KMS-11 (cell line): ENCODE results near the gene SNRPD1.

Experiments
- H2AFZ ChIP-seq: fragments of 200-600 bp; sonication (generic); 2 replicates; pipeline ENCODE4 v1.6.1; 2016; ENCODE audit warnings: antibody characterized with exemption, mixed run types, low read depth
- H3K27ac ChIP-seq: fragments of 200-600 bp; sonication (generic); 2 replicates; pipeline ENCODE4 v1.6.1; 2016; ENCODE audit warnings: mild to moderate bottlenecking, mixed run types
- H3K27me3 ChIP-seq: fragments of 200-600 bp; sonication (generic); 2 replicates; pipeline ENCODE4 v1.6.1; 2017; ENCODE audit warnings: mild to moderate bottlenecking, low read depth, mixed run types, moderate library complexity; ENCODE audit not compliant: insufficient read depth
- H3K36me3 ChIP-seq: fragments of 200-600 bp; sonication (generic); 2 replicates; pipeline ENCODE4 v1.6.1; 2017; ENCODE audit warnings: mild to moderate bottlenecking, mixed run types; ENCODE audit not compliant: insufficient read depth
- H3K4me1 ChIP-seq: fragments of 200-600 bp; sonication (generic); 2 replicates; pipeline ENCODE4 v1.6.1; 2016; ENCODE audit warnings: mild to moderate bottlenecking, low read depth, mixed run types; ENCODE audit not compliant: poor library complexity, severe bottlenecking
- H3K4me2 ChIP-seq: fragments of 200-600 bp; sonication (generic); 2 replicates; pipeline ENCODE4 v1.7.0; 2016; ENCODE audit warnings: mild to moderate bottlenecking, mixed run types
- H3K4me3 ChIP-seq: fragments of 200-600 bp; sonication (generic); IDR thresholded peaks from 2 replicates; pipeline ENCODE4 v1.6.1; 2017; ENCODE audit warnings: low read depth, low read length, mixed read lengths; ENCODE audit not compliant: insufficient read depth
- H3K79me2 ChIP-seq: fragments of 200-600 bp; sonication (generic); 2 replicates; pipeline ENCODE4 v1.6.1; 2016; ENCODE audit warnings: low read depth, mixed run types; ENCODE audit not compliant: insufficient read depth
- H3K9ac ChIP-seq: fragments of 200-600 bp; sonication (generic); 2 replicates; pipeline ENCODE4 v1.6.1; 2016; ENCODE audit warnings: mild to moderate bottlenecking, mixed run types
- H4K20me1 ChIP-seq: fragments of 200-600 bp; sonication (generic); 2 replicates; pipeline ENCODE4 v1.6.1; 2016; ENCODE audit warnings: mild to moderate bottlenecking, mixed run types; ENCODE audit not compliant: insufficient read depth
- TF ChIP-seq, protein P1 (sequence below): fragments of 200-600 bp; sonication (generic); conservative IDR thresholded peaks from 2 replicates; pipeline ENCODE4 v1.6.1; 2017; ENCODE audit warnings: low read depth, mild to moderate bottlenecking, antibody characterized with exemption, low read length, moderate library complexity, mixed read lengths

SNRPD1 gene

DNA sequence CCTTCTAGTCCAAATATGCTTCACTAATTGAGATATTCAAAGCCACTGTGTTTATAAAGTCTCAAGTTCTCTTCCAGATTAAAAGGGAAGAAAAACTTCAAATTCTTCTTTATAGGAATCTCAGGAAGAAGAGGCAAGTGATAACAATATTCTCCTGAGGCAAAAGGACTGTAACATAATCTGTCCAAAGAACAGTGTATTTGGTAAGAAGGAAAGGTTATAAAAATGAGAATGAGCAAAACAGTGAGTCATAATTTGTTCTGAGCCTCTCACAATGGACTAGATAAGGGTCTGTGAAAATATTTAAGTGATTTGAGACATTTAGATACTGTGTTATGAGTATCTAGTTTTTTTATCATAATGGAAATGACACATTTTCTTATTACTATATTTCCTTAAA lies 44.3 kb downstream of the SNRPD1 start:
- Histone ChIP-seq H3K4me1 (peaks cover 46% of the 10 kb centered on the region), H3K27me3 (no peaks in the 10 kb centered on the region), H2AFZ (no peak overlapping the region), H3K27ac (no peak overlapping the region), H3K4me3 (no peak overlapping the region), H3K79me2 (no peaks in the 10 kb centered on the region), H4K20me1 (no peaks in the 10 kb centered on the region), H3K9ac (no peak overlapping the region), H3K36me3 (no peaks in the 10 kb centered on the region), H3K4me2 (no peak overlapping the region)
- TF ChIP-seq, protein P1, sequence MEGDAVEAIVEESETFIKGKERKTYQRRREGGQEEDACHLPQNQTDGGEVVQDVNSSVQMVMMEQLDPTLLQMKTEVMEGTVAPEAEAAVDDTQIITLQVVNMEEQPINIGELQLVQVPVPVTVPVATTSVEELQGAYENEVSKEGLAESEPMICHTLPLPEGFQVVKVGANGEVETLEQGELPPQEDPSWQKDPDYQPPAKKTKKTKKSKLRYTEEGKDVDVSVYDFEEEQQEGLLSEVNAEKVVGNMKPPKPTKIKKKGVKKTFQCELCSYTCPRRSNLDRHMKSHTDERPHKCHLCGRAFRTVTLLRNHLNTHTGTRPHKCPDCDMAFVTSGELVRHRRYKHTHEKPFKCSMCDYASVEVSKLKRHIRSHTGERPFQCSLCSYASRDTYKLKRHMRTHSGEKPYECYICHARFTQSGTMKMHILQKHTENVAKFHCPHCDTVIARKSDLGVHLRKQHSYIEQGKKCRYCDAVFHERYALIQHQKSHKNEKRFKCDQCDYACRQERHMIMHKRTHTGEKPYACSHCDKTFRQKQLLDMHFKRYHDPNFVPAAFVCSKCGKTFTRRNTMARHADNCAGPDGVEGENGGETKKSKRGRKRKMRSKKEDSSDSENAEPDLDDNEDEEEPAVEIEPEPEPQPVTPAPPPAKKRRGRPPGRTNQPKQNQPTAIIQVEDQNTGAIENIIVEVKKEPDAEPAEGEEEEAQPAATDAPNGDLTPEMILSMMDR = no peak

DNA sequence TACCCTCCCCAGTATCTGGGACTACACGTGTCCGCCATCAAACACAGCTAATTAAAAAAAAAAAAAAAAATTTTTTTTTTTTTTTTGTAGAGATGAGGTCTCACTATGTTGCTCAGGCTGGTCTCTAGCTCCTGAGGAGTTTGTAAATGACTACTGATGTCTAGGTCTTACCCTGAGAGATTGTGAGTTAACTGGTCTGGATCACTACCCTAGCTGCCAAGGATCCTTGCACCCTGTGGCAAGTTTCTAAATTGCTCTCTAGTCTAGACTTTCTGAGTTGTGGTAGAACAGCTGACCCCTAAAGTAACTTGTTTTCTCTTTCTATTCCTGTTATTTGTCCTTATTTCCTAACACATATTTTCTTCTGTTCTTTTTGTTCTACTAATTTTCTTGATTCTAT lies 48.0 kb downstream of the SNRPD1 start:
- H3K4me1 ChIP-seq = peaks cover 30% of the 10 kb centered on the region
- no peak overlapping the region for H2AFZ ChIP-seq
- no peak overlapping the region for H3K9ac ChIP-seq
- no peaks in the 10 kb centered on the region for H3K36me3 ChIP-seq
- no peak overlapping the region for H3K4me2 ChIP-seq
- H3K27me3 ChIP-seq = no peaks in the 10 kb centered on the region
- TF ChIP-seq, protein P1 = no peak
- H3K4me3 ChIP-seq = no peak overlapping the region
- H3K27ac ChIP-seq = no peak overlapping the region
- no peaks in the 10 kb centered on the region for H3K79me2 ChIP-seq
- no peaks in the 10 kb centered on the region for H4K20me1 ChIP-seq

DNA sequence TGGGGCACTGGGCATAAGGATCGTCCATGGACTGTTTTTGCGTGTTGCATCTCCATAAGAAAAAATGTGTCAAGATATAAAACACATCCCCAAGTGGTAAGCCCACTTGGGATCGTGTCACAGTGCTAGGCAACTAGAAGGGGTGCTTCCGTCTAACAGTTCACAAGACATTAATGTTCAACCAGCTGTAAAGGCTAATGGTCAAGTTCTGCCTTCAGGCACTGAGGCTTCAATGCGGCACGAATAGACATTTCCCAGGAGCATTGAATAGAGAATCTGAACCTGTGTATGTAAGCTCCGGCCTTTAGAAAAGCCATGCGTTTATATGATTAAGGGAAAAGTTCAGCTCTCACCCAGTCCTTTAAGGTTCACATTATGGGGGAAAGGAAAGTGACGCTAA lies 50.5 kb downstream of the SNRPD1 start:
- Histone ChIP-seq H3K4me3 (no peak overlapping the region), H3K27ac (no peak overlapping the region), H3K27me3 (no peaks in the 10 kb centered on the region), H3K36me3 (no peaks in the 10 kb centered on the region), H3K9ac (no peak overlapping the region), H3K4me1 (peaks cover 12% of the 10 kb centered on the region), H3K79me2 (no peaks in the 10 kb centered on the region), H2AFZ (no peak overlapping the region), H3K4me2 (no peak overlapping the region), H4K20me1 (no peaks in the 10 kb centered on the region)
- TF ChIP-seq, protein P1 = no peak

DNA sequence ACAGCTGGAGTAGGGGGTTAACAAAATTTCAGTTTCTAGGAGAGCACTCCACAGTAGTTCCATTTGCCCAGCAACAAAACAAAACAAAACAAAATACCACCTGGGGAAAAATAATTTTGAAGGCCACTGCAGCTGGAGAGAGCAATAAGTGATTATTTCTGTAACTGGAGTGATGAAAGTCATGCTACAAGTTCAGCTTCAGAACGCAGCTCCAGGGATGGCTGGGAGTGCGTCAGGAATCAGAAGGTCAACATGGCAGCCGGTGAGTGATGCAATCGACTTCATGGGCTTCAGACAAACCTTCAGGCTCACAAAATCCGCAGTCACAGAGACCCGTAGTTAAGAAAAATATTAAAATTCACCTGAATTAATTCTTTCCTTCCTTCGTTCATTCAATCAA lies 51.5 kb downstream of the SNRPD1 start:
- Histone ChIP-seq H4K20me1 (no peaks in the 10 kb centered on the region), H3K4me1 (peaks cover 12% of the 10 kb centered on the region), H3K79me2 (no peaks in the 10 kb centered on the region), H3K4me2 (no peak overlapping the region), H3K9ac (no peak overlapping the region), H3K27ac (no peak overlapping the region), H3K36me3 (no peaks in the 10 kb centered on the region), H2AFZ (no peak overlapping the region), H3K4me3 (no peak overlapping the region), H3K27me3 (no peaks in the 10 kb centered on the region)
- TF ChIP-seq, protein P1 = no peak

DNA sequence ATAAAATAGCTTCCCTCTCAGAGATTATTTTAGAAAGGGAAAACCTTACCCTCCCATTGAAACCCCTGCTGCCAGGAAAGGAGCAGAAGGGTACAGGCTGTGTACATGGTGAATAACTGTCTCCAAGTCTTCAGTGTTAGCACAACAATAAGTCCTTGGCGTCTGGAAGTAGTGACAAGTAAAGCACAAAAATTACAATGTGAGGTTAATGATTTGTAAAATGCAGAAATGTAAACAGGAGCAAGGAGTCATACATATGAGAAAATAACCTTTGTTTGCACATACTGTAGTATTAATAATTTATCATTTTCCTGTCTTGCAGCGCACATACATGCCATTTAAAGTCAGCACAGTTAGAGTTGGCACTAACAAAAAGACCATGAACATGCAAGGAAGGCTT lies 52.0 kb downstream of the SNRPD1 start:
- TF ChIP-seq, protein P1 = no peak
- no peak overlapping the region for H3K4me3 ChIP-seq
- no peak overlapping the region for H2AFZ ChIP-seq
- peaks cover 12% of the 10 kb centered on the region for H3K4me1 ChIP-seq
- H3K27ac ChIP-seq = no peak overlapping the region; the same call in 1 of the 2 replicates
- H3K4me2 ChIP-seq = no peak overlapping the region
- no peaks in the 10 kb centered on the region for H3K79me2 ChIP-seq
- H4K20me1 ChIP-seq = no peaks in the 10 kb centered on the region
- no peak overlapping the region for H3K9ac ChIP-seq
- H3K27me3 ChIP-seq = no peaks in the 10 kb centered on the region
- no peaks in the 10 kb centered on the region for H3K36me3 ChIP-seq
